Ovary (tissue), 9 donors: ENCODE results near the gene MTF1. TPM values are rescaled to one million over a fixed set of nuclear protein-coding genes. Genes with fewer than 3 reads are reported as not detected.

Experiments used
- DNase-seq, 5 donors: peaks; one replicate each; pipeline ENCODE4 v3.0.0-alpha.2; 2019 to 2020
- H3K27ac ChIP-seq, 2 donors: fragments of 200-600 bp; one replicate each; pipeline versions ENCODE4 v1.5.1 to v1.8.0; 2019 to 2022
- H3K27me3 ChIP-seq: fragments of 200-600 bp; one replicate; pipeline ENCODE4 v1.8.0; 2022
- H3K36me3 ChIP-seq: fragments of 200-600 bp; sonication (generic); one replicate; pipeline ENCODE4 v1.5.1; 2019
- H3K4me1 ChIP-seq: one replicate; pipeline ENCODE4 v1.8.1; 2013; ENCODE audit warnings: mild to moderate bottlenecking, moderate library complexity; ENCODE audit not compliant: insufficient read depth
- H3K4me3 ChIP-seq: fragments of 200-600 bp; sonication (generic); one replicate; pipeline ENCODE4 v1.5.1; 2017
- H3K9me3 ChIP-seq, 2 donors: fragments of 200-600 bp in 1 of 2; sonication (generic) in 1 of 2; one replicate each; pipeline versions ENCODE4 v1.5.1 to v1.8.1; 2013 to 2019; ENCODE audit warnings: mild to moderate bottlenecking in 1 of 2, moderate library complexity in 1 of 2
- CTCF ChIP-seq, 3 donors: fragments of 450-650 bp in 2 of 3; fragments of 200-600 bp in 1 of 3; IDR thresholded peaks; one replicate each; pipeline versions ENCODE4 v1.5.1 to v1.8.0; 2016 to 2022; ENCODE audit warnings: antibody characterized with exemption in 3 of 3, mild to moderate bottlenecking in 1 of 3
- EP300 ChIP-seq: sonication (generic); formaldehyde crosslinking; IDR thresholded peaks from one replicate; pipeline ENCODE4 v1.6.1; 2017; ENCODE audit warnings: antibody characterized with exemption
- POLR2A ChIP-seq: fragments of 450-650 bp; IDR thresholded peaks from one replicate; pipeline ENCODE4 v1.6.1; 2017; ENCODE audit warnings: antibody characterized with exemption, mild to moderate bottlenecking, moderate library complexity
- WGBS, 3 donors: extraction: QIAGEN DNeasy Blood & Tissue Kit in 1 of 3; methylation state at CpG; one replicate each; pipeline versions ENCODE4 v1.1.5 to v1.1.7; 2013 to 2017; 5-methylcytosine and 5-hydroxymethylcytosine counted together
- intact Hi-C, 4 donors: fragments of 100-400 bp; cut with DNase I; formaldehyde crosslinking; loops; one replicate each; pipeline versions ENCODE4 v1.11.0 to v1.15.1; 2022 to 2023
- polyA plus RNA-seq, 2 donors: library from polyadenylated mRNA; stranded (reverse); fragments of 200-250 nt in 1 of 2; fragments of 350-450 nt in 1 of 2; fragmentation: Illumina TruSeq in 1 of 2; extraction: RNeasy Lipid Tissue Mini Kit (QIAGEN cat#74804) in 1 of 2; gene quantifications; one replicate each; pipeline ENCODE4 v1.2.3, GENCODE V29; 2013 to 2014
- total RNA-seq, 7 donors: library from RNA; depleted of rRNA in 2 of 7; stranded (reverse); fragments of >200 nt in 2 of 7; fragmentation: NEBNext Ultra II Directional in 3 of 7; extraction: Animal tissue kit (Norgen Biotek cat#: 25700) in 3 of 7; gene quantifications; one replicate each; pipeline versions ENCODE4 v1.1.0 to v1.2.4, GENCODE V29; 2016 to 2023
- donor health status: DM: no; HTN: no; CAD: no; lungs with moderate emphysema.
- donor health status: DM: no; HTN: no; CAD: no.
- donor health status: Bipolar disorder and iron deficiency.
- donor health status: DM: yes; HTN: yes; CAD: no.
- donor health status: DM: no; HTN: no; CAD: no.
- donor health status: DM: yes; HTN: yes; CAD: no.

MTF1 gene
- total and polyA plus RNA-seq, 9 donors = 3.4 to 29.1 (median 20.6) TPM

DNA sequence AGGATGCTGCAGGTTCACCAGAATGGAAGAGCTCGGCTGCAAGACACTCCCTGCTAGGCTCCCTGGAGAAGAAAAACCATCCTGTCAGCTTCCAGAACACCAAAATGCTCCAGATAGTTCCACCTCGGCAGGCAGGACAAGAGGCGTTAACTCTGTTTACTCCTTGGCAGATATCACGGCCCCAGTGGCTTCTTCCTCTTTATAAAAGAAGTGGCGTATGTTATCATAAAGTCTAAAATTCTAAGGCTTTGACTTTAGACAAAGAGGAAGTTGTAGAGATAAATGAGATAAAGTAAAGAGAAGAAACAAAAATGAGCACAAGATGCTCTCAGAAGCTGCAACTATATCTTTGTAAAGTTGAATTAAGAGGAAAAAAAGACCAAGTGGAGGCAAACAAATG, 24.3 kb upstream of the MTF1 start:
- Histone ChIP-seq H3K27me3 (no peaks in the 10 kb centered on the region), H3K27ac (no peak overlapping the region), H3K4me3 (no peak overlapping the region), H3K36me3 (no peaks in the 10 kb centered on the region), H3K4me1 (no peaks in the 10 kb centered on the region), H3K9me3 (no peaks in the 10 kb centered on the region)
- TF ChIP-seq POLR2A = no peak
- TF ChIP-seq EP300 = no peak
- no peak for TF ChIP-seq CTCF (IDR thresholded peaks at IDR 0.05)
- intact Hi-C loops = loop anchor here in 1 of 4 donors (10.0 kb wide), 1 partner anchor 91 kb away; no protein-coding TSS in a partner anchor
- DNase-seq = no peak
- 75 to 81% (median 77%) methylated on average over 5 of the region's 5 CpGs for WGBS, 3 donors

DNA sequence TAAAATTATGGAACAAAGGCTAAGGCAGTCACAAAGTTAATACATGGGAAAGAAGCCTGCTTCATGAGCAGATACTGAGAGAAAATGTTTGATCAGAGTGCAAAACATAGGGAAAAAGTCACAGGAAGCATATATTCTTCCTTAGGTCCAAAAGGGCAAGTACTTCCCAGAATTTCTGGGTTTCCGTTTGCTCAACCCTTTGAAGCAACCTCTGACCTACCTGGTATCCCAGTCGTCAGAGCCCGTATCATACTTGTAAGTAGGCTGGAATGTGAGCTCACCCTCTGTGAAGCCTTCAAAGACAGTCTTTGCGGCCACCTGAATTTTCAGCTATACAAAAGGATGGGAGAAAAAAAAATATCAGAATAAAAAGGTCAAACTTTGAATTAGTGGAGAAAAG, 20.5 kb upstream of the MTF1 start:
- no peak for DNase-seq
- 91 to 94% (median 91%) methylated on average over 4 of the region's 4 CpGs for whole genome bisulfite sequencing, 3 donors
- no peaks in the 10 kb centered on the region for H3K4me1 ChIP-seq
- no peak overlapping the region for H3K4me3 ChIP-seq
- H3K36me3 ChIP-seq = no peaks in the 10 kb centered on the region
- H3K9me3 ChIP-seq = no peaks in the 10 kb centered on the region
- TF ChIP-seq CTCF (IDR thresholded peaks at IDR 0.05) (no peak), POLR2A (no peak), EP300 (no peak)
- H3K27ac ChIP-seq = no peak overlapping the region
- intact Hi-C loops = loop anchor here in 1 of 4 donors (10.0 kb wide), 1 partner anchor 95 kb away; no protein-coding TSS in a partner anchor
- no peaks in the 10 kb centered on the region for H3K27me3 ChIP-seq

DNA sequence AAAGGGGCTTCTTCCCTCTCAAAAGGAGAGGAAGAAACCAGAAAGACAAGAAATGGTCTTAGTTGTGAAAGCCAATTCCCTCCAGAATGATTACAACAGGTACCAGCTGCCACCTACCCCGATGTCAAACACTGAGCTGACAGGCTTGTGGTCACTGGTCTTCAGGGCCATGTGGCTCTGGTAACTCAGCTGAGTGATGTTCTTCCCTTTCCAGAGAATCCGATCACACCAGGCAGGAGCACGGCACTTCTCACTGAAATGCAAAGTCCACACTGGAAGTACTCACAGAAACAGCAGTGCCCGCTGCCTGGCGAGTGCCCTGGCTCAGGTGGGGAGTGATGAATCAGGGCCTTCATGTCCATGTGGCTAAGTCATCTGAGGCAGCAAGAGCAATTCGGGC, 18.7 kb upstream of the MTF1 start:
- Histone ChIP-seq H3K4me1 (no peaks in the 10 kb centered on the region), H3K4me3 (no peak overlapping the region), H3K27me3 (no peaks in the 10 kb centered on the region), H3K27ac (no peak overlapping the region), H3K9me3 (no peaks in the 10 kb centered on the region), H3K36me3 (no peaks in the 10 kb centered on the region)
- 84 to 94% (median 88%) methylated on average over 6 of the region's 6 CpGs for WGBS, 3 donors
- no peak for DNase-seq
- intact Hi-C loops = no loop called here
- no peak for TF ChIP-seq CTCF (IDR thresholded peaks at IDR 0.05)
- no peak for TF ChIP-seq POLR2A
- no peak for TF ChIP-seq EP300

DNA sequence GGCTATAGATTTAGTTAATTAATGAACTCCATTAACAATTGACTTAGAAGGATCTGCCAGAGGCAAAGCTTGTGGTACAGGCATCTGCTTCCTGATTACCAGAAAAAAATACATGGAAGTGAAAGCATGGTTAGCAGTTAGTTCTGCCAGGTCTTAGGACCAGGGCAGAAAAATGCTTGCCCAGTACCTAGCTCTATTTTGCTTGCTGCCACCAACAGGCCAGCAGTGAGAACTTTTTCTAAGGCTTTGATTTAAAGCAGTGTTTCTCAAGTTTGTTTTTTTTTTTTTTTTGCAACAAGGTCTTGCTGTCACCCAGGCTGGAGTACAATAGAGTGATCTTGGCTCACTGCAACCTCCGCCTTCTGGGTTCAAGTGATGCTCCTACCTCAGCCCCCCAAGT, 16.4 kb upstream of the MTF1 start:
- Histone ChIP-seq H3K9me3 (no peaks in the 10 kb centered on the region), H3K36me3 (no peaks in the 10 kb centered on the region), H3K4me3 (no peak overlapping the region), H3K27ac (no peak overlapping the region), H3K4me1 (no peaks in the 10 kb centered on the region), H3K27me3 (no peaks in the 10 kb centered on the region)
- WGBS, 3 donors = 95 to 100% (median 96%) methylated on average over 1 of the region's 1 CpG
- DNase-seq = no peak
- intact Hi-C loops = no loop called here
- TF ChIP-seq CTCF (IDR thresholded peaks at IDR 0.05) (no peak), EP300 (no peak), POLR2A (no peak)
